Measurements from ENCODE around the gene PROC. TPM values are rescaled to one million over a fixed set of nuclear protein-coding genes. Genes with fewer than 3 reads are reported as not detected.

PROC gene
- total and polyA plus RNA-seq, 9 of the 15 experiments (the other 6 are each of a cell fraction or from before 2014, with no cell fraction given) = not detected

GRCh38 chr2:127415593-127416505 is 2.4 kb upstream of the PROC start (continued):
- no peak for TF ChIP-seq RFX7 (CRISPR knock-in tag; IDR thresholded peaks at IDR 0.05)
- no peak for TF ChIP-seq ELK3 (CRISPR knock-in tag; IDR thresholded peaks at IDR 0.05)
- no peak for TF ChIP-seq ZKSCAN3 (CRISPR knock-in tag; IDR thresholded peaks at IDR 0.05)
- TF ChIP-seq RAD51 (IDR thresholded peaks at IDR 0.05; ENCODE audit: borderline replicate concordance, low read depth) = no peak
- no peak for TF ChIP-seq RBM25 (IDR thresholded peaks at IDR 0.05; ENCODE audit: low read depth, low read length, severe bottlenecking)
- no peak for TF ChIP-seq PURB (CRISPR knock-in tag; IDR thresholded peaks at IDR 0.05; ENCODE audit: low read depth)
- peak; percentile 81 for TF ChIP-seq MAX (CRISPR knock-in tag; IDR thresholded peaks at IDR 0.05)
- no peak for TF ChIP-seq TEAD2 (tag; IDR thresholded peaks at IDR 0.05)
- TF ChIP-seq TFAM (CRISPR knock-in tag; conservative IDR thresholded peaks at IDR 0.05) = no peak
- TF ChIP-seq TCFL5 (CRISPR knock-in tag; conservative IDR thresholded peaks at IDR 0.05) = no peak
- no peak for TF ChIP-seq SREBF2 (CRISPR knock-in tag; IDR thresholded peaks at IDR 0.05)
- TF ChIP-seq ETV6 (IDR thresholded peaks at IDR 0.05; ENCODE audit: borderline replicate concordance in 1 of 2, low read depth in 2 of 2, low read length in 1 of 2) = no peak
- no peak for TF ChIP-seq ETV6 (CRISPR knock-in tag; IDR thresholded peaks at IDR 0.05; ENCODE audit: borderline replicate concordance)
- no peak for TF ChIP-seq DDX20 (tag; IDR thresholded peaks at IDR 0.05; ENCODE audit: low read depth)
- no peak for TF ChIP-seq ZNF609 (CRISPR knock-in tag; IDR thresholded peaks at IDR 0.05; ENCODE audit: borderline replicate concordance)
- 0 out of 2 replicates have a peak, but pooled peaks have one; percentile 47 for TF ChIP-seq DMBX1 (CRISPR knock-in tag; IDR thresholded peaks at IDR 0.05; ENCODE audit: borderline replicate concordance)
- no peak for TF ChIP-seq HNRNPUL1 (IDR thresholded peaks at IDR 0.05; ENCODE audit: low read length)
- TF ChIP-seq ZBTB17 (CRISPR knock-in tag; IDR thresholded peaks at IDR 0.05) = no peak
- TF ChIP-seq TFE3 (CRISPR knock-in tag; IDR thresholded peaks at IDR 0.05) = no peak
